Kidney epithelial cell (primary cell): ENCODE measurements around the gene MARCKSL1. TPM values are rescaled to one million over a fixed set of nuclear protein-coding genes. Genes with fewer than 3 reads are reported as not detected.
"Not testable (repeated sequence)": the region's sequence is repeated elsewhere in the genome, so short reads cannot be mapped to it uniquely, and the experiment has no call there.

Source experiments
- DNase-seq: peaks from one replicate; pipeline ENCODE4 v3.0.0-alpha.2; 2010; ENCODE audit warnings: low read depth
- H3K27me3 ChIP-seq: 2 replicates; pipeline ENCODE4 v1.6.0; 2011; ENCODE audit warnings: low read length; ENCODE audit not compliant: control insufficient read depth, insufficient read depth
- H3K36me3 ChIP-seq: 2 replicates; pipeline ENCODE4 v1.5.1; 2011; ENCODE audit warnings: low read length; ENCODE audit not compliant: control insufficient read depth, insufficient read depth
- H3K4me3 ChIP-seq: 2 replicates; pipeline ENCODE4 v1.5.1; 2011; ENCODE audit warnings: low read depth, mild to moderate bottlenecking, control low read depth, low read length
- CTCF ChIP-seq: IDR thresholded peaks from 2 replicates; pipeline ENCODE4 v1.5.1; 2011; ENCODE audit warnings: mild to moderate bottlenecking, moderate library complexity, low read length, control low read depth, inconsistent platforms; ENCODE audit not compliant: insufficient read depth, poor library complexity, severe bottlenecking
- total RNA-seq: library from RNA; depleted of rRNA; stranded (reverse); fragments of >200 nt; gene quantifications from 2 replicates; pipeline ENCODE4 v1.2.3, GENCODE V29; 2015

Gene MARCKSL1
- total RNA-seq, 1 donor from 2014 or later, result 184 TPM

GRCh38 chr1:32286763-32287162 is 49.3 kb downstream of the MARCKSL1 start:
- no peak overlapping the region for H3K4me3 ChIP-seq
- no peaks in the 10 kb centered on the region for H3K27me3 ChIP-seq
- no peak for TF ChIP-seq CTCF
- no peak for DNase-seq
- no peaks in the 10 kb centered on the region for H3K36me3 ChIP-seq

- no peak for DNase-seq
- H3K27me3 ChIP-seq, result no peaks in the 10 kb centered on the region
- no peak overlapping the region for H3K4me3 ChIP-seq
- H3K36me3 ChIP-seq, result no peaks in the 10 kb centered on the region
- no peak for TF ChIP-seq CTCF
These were observed 50.4 kb downstream of the MARCKSL1 start for GRCh38 chr1:32285658-32286057.

- not testable (repeated sequence) for DNase-seq, H3K36me3 ChIP-seq, H3K4me3 ChIP-seq
These were observed 51.3 kb downstream of the MARCKSL1 start for GRCh38 chr1:32284777-32285176.

More at GRCh38 chr1:32284777-32285176, 51.3 kb downstream of the MARCKSL1 start:
- not testable (repeated sequence) for H3K27me3 ChIP-seq

Other genes with a start within 250 kb of the MARCKSL1 start
- gene KPNA6, start 228.2 kb downstream of the MARCKSL1 start, total RNA-seq, result 46.5 and 47.0 TPM in 2 replicates
- 69.6 and 74.8 TPM in 2 replicates for gene TXLNA, start 156.6 kb downstream of the MARCKSL1 start, total RNA-seq
- 7.0 and 8.8 TPM in 2 replicates for gene CCDC28B, start 135.6 kb downstream of the MARCKSL1 start, total RNA-seq
- 2.5 and 5.3 TPM in 2 replicates for gene IQCC, start 130.6 kb downstream of the MARCKSL1 start, total RNA-seq
- gene DCDC2B, start 127.1 kb downstream of the MARCKSL1 start, total RNA-seq, result not detected in 2 replicates
- gene TMEM234, start 113.9 kb downstream of the MARCKSL1 start, total RNA-seq, result 20.2 and 21.1 TPM in 2 replicates
- gene EIF3I, start 113.8 kb downstream of the MARCKSL1 start, total RNA-seq, result 265 and 275 TPM in 2 replicates
- 2.7 TPM in 1 of 2 replicates, not detected in the other for gene FAM167B, start 89.0 kb downstream of the MARCKSL1 start, total RNA-seq
- 6.2 and 10.3 TPM in 2 replicates for gene LCK, start 85.0 kb downstream of the MARCKSL1 start, total RNA-seq
- 72.3 and 85.7 TPM in 2 replicates for gene HDAC1, start 44.1 kb downstream of the MARCKSL1 start, total RNA-seq
- gene FAM229A, start 26.3 kb upstream of the MARCKSL1 start, total RNA-seq, result 3.4 and 7.5 TPM in 2 replicates
- gene TSSK3, start 26.3 kb upstream of the MARCKSL1 start, total RNA-seq, result not detected in 2 replicates
- 81.6 and 83.6 TPM in 2 replicates for gene BSDC1, start 58.2 kb upstream of the MARCKSL1 start, total RNA-seq
- gene ZBTB8B, start 128.8 kb upstream of the MARCKSL1 start, total RNA-seq, result 0.07 and 0.13 TPM in 2 replicates
- gene ZBTB8A, start 203.2 kb upstream of the MARCKSL1 start, total RNA-seq, result 7.5 and 9.0 TPM in 2 replicates